Measurements from ENCODE around the gene EVL.
A peak's percentile ranks its signal among the peaks of the same experiment; 100 is the strongest.

EVL gene

GRCh38 chr14:100033347-100034075 lies 31.7 kb upstream of the EVL start:
- H3K27ac ChIP-seq = peak overlapping the region; percentile 70
- no peak for TF ChIP-seq CTCF (conservative IDR thresholded peaks at IDR 0.05)

GRCh38 chr14:100034468-100034867 lies 30.8 kb upstream of the EVL start:
- no peak for TF ChIP-seq CTCF (conservative IDR thresholded peaks at IDR 0.05)
- no peak overlapping the region for H3K27ac ChIP-seq

GRCh38 chr14:100034961-100035500 lies 30.2 kb upstream of the EVL start:
- no peak for TF ChIP-seq CTCF (conservative IDR thresholded peaks at IDR 0.05)

DNA sequence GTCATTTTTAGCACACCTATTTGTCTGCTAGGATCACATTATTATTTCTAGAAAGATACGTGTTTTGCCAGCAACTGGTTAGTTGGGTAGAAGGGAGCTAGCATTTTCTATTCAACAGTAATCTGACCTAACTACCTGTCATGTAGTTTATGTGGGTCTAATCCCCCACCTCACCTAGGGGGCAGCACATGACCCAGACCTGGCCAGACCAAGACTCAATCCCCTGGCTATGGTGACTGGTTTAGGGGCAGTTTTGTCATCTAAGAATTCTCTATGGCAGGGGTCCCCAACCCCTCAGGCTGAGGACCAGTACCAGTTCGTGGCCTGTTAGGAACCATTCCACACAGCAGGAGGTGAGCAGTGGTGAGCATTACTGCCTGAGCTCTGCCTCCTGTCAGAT lies 29.5 kb upstream of the EVL start:
- H3K27ac ChIP-seq = no peak overlapping the region; the same call in 1 of the 2 replicates
- TF ChIP-seq CTCF (conservative IDR thresholded peaks at IDR 0.05) = no peak

More at GRCh38 chr14:100034961-100035500, 30.2 kb upstream of the EVL start:
- H3K27ac ChIP-seq = no peak overlapping the region; the same call in 1 of the 2 replicates

GRCh38 chr14:100037353-100037752 lies 27.9 kb upstream of the EVL start:
- no peak for TF ChIP-seq CTCF (conservative IDR thresholded peaks at IDR 0.05)
- peak overlapping the region; percentile 70 for H3K27ac ChIP-seq

GRCh38 chr14:100038065-100038464 lies 27.2 kb upstream of the EVL start:
- peak overlapping the region; percentile 70 for H3K27ac ChIP-seq
- TF ChIP-seq CTCF (conservative IDR thresholded peaks at IDR 0.05) = no peak

- peak overlapping the region; percentile 70 for H3K27ac ChIP-seq
- TF ChIP-seq CTCF (conservative IDR thresholded peaks at IDR 0.05) = no peak
Measured at GRCh38 chr14:100039903-100040302, 25.3 kb upstream of the EVL start.

All from VCaP (cell line).